Vagina (tissue), 2 donors: Measurements from ENCODE around the gene ZNF48. TPM values are rescaled to one million over a fixed set of nuclear protein-coding genes. Genes with fewer than 3 reads are reported as not detected.
"Not testable (repeated sequence)": the region's sequence is repeated elsewhere in the genome, so short reads cannot be mapped to it uniquely, and the experiment has no call there.

Experiments used
- DNase-seq, 2 donors: peaks; one replicate each; pipeline ENCODE4 v3.0.0-alpha.2; 2017; ENCODE audit errors: extremely low spot score in 2 of 2
- H3K27ac ChIP-seq: fragments of 200-600 bp; sonication (generic); one replicate; pipeline ENCODE4 v1.5.1; 2019
- H3K27me3 ChIP-seq: fragments of 200-600 bp; sonication (generic); one replicate; pipeline ENCODE4 v1.5.1; 2019
- H3K36me3 ChIP-seq, 2 donors: fragments of 200-600 bp; sonication (generic); one replicate each; pipeline ENCODE4 v1.5.1; 2017 to 2019
- H3K4me1 ChIP-seq: fragments of 200-600 bp; sonication (generic); one replicate; pipeline ENCODE4 v1.5.1; 2019
- H3K4me3 ChIP-seq, 2 donors: fragments of 200-600 bp; sonication (generic); 1 replicate in 1 of 2; 2 replicates in 1 of 2; pipeline ENCODE4 v1.5.1; 2016 to 2019
- H3K9me3 ChIP-seq: fragments of 200-600 bp; sonication (generic); one replicate; pipeline ENCODE4 v1.5.1; 2019
- CTCF ChIP-seq, 3 experiments: fragments of 450-650 bp in 2 of 3; fragments of 200-600 bp in 1 of 3; sonication (generic) in 1 of 3; IDR thresholded peaks; one replicate each; pipeline ENCODE4 v1.5.1; 2017 to 2019; ENCODE audit warnings: antibody characterized with exemption in 3 of 3, mild to moderate bottlenecking in 2 of 3, moderate library complexity in 2 of 3
- POLR2A ChIP-seq, 2 donors: fragments of 450-650 bp; IDR thresholded peaks; one replicate each; pipeline ENCODE4 v1.6.1; 2017; ENCODE audit warnings: antibody characterized with exemption in 2 of 2, mild to moderate bottlenecking in 2 of 2, moderate library complexity in 2 of 2
- POLR2AphosphoS5 ChIP-seq, 2 donors: sonication (generic); formaldehyde crosslinking; IDR thresholded peaks; one replicate each; pipeline ENCODE4 v1.9.0; 2017; ENCODE audit warnings: antibody characterized with exemption in 2 of 2, mild to moderate bottlenecking in 2 of 2, low read depth in 1 of 2; ENCODE audit not compliant: insufficient read depth in 1 of 2
- intact Hi-C: fragments of 100-400 bp; cut with DNase I; formaldehyde crosslinking; loops from one replicate; pipeline ENCODE4 v1.15.1; 2023
- total RNA-seq: library from RNA; depleted of rRNA; stranded (reverse); fragments of >200 nt; gene quantifications from one replicate; pipeline ENCODE4 v1.2.3, GENCODE V29; 2016

The ZNF48 gene
- total RNA-seq, 1 donor from 2014 or later = 3.4 TPM

GRCh38 chr16:30381291-30382041 is 13.8 kb upstream of the ZNF48 start:
- H3K27me3 ChIP-seq = no peaks in the 10 kb centered on the region
- H3K9me3 ChIP-seq = no peaks in the 10 kb centered on the region
- no peaks in the 10 kb centered on the region for H3K36me3 ChIP-seq
- peaks cover 31% of the 10 kb centered on the region for H3K4me1 ChIP-seq
- no peak overlapping the region for H3K27ac ChIP-seq
- intact Hi-C loops = no loop called here
- TF ChIP-seq POLR2AphosphoS5 (IDR thresholded peaks at IDR 0.05; ENCODE audit: insufficient read depth in 1 of 2, low read depth in 1 of 2) (no peak), POLR2A (IDR thresholded peaks at IDR 0.05) (no peak), CTCF (IDR thresholded peaks at IDR 0.05) (no peak)
- H3K4me3 ChIP-seq = peak overlapping the region in 1 of 2 donors; percentile 17
- no peak for DNase-seq

GRCh38 chr16:30382111-30382881 is 12.9 kb upstream of the ZNF48 start, which contains the start of gene SEPTIN1:
Gene SEPTIN1 (minus strand): TSS chr16:30382561. CDS start chr16:30382542, 19 bp downstream.
- intact Hi-C loops = no loop called here

GRCh38 chr16:30383521-30383920 is 11.7 kb upstream of the ZNF48 start:
- intact Hi-C loops = no loop called here
- TF ChIP-seq CTCF (IDR thresholded peaks at IDR 0.05) (no peak), POLR2A (IDR thresholded peaks at IDR 0.05) (no peak), POLR2AphosphoS5 (IDR thresholded peaks at IDR 0.05; ENCODE audit: insufficient read depth in 1 of 2, low read depth in 1 of 2) (no peak)
- no peak for DNase-seq
- Histone ChIP-seq H3K27me3 (no peaks in the 10 kb centered on the region), H3K4me1 (peaks cover 17% of the 10 kb centered on the region), H3K4me3 (no peak overlapping the region), H3K27ac (no peak overlapping the region), H3K36me3 (no peaks in the 10 kb centered on the region), H3K9me3 (no peaks in the 10 kb centered on the region)

More at GRCh38 chr16:30382111-30382881, 12.9 kb upstream of the ZNF48 start, which contains the start of gene SEPTIN1:
- TF ChIP-seq POLR2AphosphoS5 (IDR thresholded peaks at IDR 0.05; ENCODE audit: insufficient read depth in 1 of 2, low read depth in 1 of 2) = peak in 1 of 2 donors; percentile 52
- no peak for TF ChIP-seq POLR2A (IDR thresholded peaks at IDR 0.05)
- Histone ChIP-seq H3K9me3 (no peaks in the 10 kb centered on the region), H3K4me1 (peaks cover 22% of the 10 kb centered on the region), H3K36me3 (no peaks in the 10 kb centered on the region), H3K27me3 (no peaks in the 10 kb centered on the region), H3K4me3 (peak within 1 kb of the TSS in 1 of 2 donors; percentile 17), H3K27ac (no peak within 1 kb of the TSS)
- DNase-seq = no peak

GRCh38 chr16:30394592-30395154 is 547 bp upstream of the ZNF48 start:
- no peaks in the 10 kb centered on the region for H3K27me3 ChIP-seq
- intact Hi-C loops = no loop called here
- DNase-seq = no peak
- H3K4me1 ChIP-seq = peaks cover 38% of the 10 kb centered on the region
- no peaks in the 10 kb centered on the region for H3K9me3 ChIP-seq
- peak overlapping the region; percentile 83 to 95 for H3K4me3 ChIP-seq
- no peaks in the 10 kb centered on the region for H3K36me3 ChIP-seq
- peak overlapping the region; percentile 72 for H3K27ac ChIP-seq
- TF ChIP-seq POLR2A (IDR thresholded peaks at IDR 0.05) = no peak
- no peak for TF ChIP-seq CTCF (IDR thresholded peaks at IDR 0.05)
- TF ChIP-seq POLR2AphosphoS5 (IDR thresholded peaks at IDR 0.05; ENCODE audit: insufficient read depth in 1 of 2, low read depth in 1 of 2) = no peak

- Histone ChIP-seq H3K27ac (peak overlapping the region; percentile 72), H3K4me1 (peaks cover 52% of the 10 kb centered on the region), H3K9me3 (no peaks in the 10 kb centered on the region), H3K27me3 (no peaks in the 10 kb centered on the region), H3K4me3 (peak overlapping the region; percentile 83 to 95), H3K36me3 (no peaks in the 10 kb centered on the region)
- intact Hi-C loops = no loop called here
- DNase-seq = no peak
- TF ChIP-seq CTCF (IDR thresholded peaks at IDR 0.05) = no peak
- no peak for TF ChIP-seq POLR2AphosphoS5 (IDR thresholded peaks at IDR 0.05; ENCODE audit: insufficient read depth in 1 of 2, low read depth in 1 of 2)
- no peak for TF ChIP-seq POLR2A (IDR thresholded peaks at IDR 0.05)
Observed at GRCh38 chr16:30395992-30396585, 869 bp downstream of the ZNF48 start.

- peaks cover 53% of the 10 kb centered on the region for H3K4me1 ChIP-seq
Observed at GRCh38 chr16:30396627-30397026, 1.4 kb downstream of the ZNF48 start.

More at GRCh38 chr16:30396627-30397026, 1.4 kb downstream of the ZNF48 start:
- H3K9me3 ChIP-seq, H3K4me3 ChIP-seq, intact Hi-C loops, H3K27ac ChIP-seq, DNase-seq, H3K36me3 ChIP-seq, H3K27me3 ChIP-seq: not testable (repeated sequence)
